Body of pancreas (tissue), 4 donors: ENCODE measurements around the gene TRAK1.

ENCODE experiments used
- POLR2A ChIP-seq, 3 donors: fragments of 450-650 bp; IDR thresholded peaks; one replicate each; pipeline ENCODE4 v1.6.1; 2016; ENCODE audit warnings: antibody characterized with exemption in 3 of 3, mild to moderate bottlenecking in 2 of 3
- TF ChIP-seq, protein P1 (sequence below), 7 experiments: fragments of 450-650 bp in 4 of 7; fragments of 200-600 bp in 3 of 7; sonication (generic) in 3 of 7; IDR thresholded peaks; one replicate each; pipeline ENCODE4 v1.5.1; 2016 to 2019; ENCODE audit warnings: antibody characterized with exemption in 7 of 7

- TF ChIP-seq, protein P1, sequence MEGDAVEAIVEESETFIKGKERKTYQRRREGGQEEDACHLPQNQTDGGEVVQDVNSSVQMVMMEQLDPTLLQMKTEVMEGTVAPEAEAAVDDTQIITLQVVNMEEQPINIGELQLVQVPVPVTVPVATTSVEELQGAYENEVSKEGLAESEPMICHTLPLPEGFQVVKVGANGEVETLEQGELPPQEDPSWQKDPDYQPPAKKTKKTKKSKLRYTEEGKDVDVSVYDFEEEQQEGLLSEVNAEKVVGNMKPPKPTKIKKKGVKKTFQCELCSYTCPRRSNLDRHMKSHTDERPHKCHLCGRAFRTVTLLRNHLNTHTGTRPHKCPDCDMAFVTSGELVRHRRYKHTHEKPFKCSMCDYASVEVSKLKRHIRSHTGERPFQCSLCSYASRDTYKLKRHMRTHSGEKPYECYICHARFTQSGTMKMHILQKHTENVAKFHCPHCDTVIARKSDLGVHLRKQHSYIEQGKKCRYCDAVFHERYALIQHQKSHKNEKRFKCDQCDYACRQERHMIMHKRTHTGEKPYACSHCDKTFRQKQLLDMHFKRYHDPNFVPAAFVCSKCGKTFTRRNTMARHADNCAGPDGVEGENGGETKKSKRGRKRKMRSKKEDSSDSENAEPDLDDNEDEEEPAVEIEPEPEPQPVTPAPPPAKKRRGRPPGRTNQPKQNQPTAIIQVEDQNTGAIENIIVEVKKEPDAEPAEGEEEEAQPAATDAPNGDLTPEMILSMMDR (IDR thresholded peaks at IDR 0.05) = no peak
- no peak for TF ChIP-seq POLR2A (IDR thresholded peaks at IDR 0.05)
Observed at GRCh38 chr3:42230860-42231259, 139.7 kb downstream of the TRAK1 start.
